Measurements from ENCODE around the gene FBXL4. TPM values are rescaled to one million over a fixed set of nuclear protein-coding genes. Genes with fewer than 3 reads are reported as not detected.
"Not testable (repeated sequence)": the region's sequence is repeated elsewhere in the genome, so short reads cannot be mapped to it uniquely, and the experiment has no call there.

FBXL4 gene
- total RNA-seq, 1 experiment from 2014 or later, result 4.7 TPM

DNA sequence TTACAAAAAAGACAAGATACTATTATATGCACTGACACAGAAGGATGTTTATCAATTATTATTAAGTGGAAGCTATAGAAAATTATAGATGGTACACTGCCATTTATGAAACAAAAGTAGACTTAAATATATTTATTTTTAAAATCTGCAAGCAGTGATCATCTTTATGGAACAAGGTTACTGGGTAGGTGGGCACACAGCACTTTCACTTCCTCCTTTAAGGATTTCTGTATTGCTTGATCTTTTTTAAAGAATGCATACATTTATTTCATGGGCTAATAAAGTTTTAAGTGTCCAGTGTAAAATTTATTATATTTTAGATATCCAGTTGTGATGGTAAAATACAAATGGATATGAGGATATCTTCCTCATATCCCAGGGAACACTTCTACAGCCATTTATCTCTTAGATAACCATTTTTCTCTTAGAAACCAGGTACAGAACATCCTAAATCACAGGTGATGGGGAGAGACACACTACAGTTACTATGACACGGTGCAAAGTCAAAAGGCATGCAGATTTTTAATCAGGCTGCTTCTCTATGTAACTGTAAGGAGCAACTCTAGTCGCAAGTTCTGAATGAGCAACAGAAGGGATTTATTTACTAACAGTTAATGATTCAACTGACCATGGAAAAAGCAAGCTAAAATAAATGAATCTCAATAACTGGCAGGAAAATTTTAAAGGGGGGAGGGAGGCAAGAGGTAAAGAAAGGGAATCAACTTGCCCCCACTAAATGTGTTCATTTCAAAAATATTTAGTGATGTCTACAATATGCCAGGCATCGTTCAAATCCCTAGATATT is 2.2 kb downstream of the FBXL4 start:
- peak; percentile 16 for DNase-seq (ENCODE audit: low spot score)

DNA sequence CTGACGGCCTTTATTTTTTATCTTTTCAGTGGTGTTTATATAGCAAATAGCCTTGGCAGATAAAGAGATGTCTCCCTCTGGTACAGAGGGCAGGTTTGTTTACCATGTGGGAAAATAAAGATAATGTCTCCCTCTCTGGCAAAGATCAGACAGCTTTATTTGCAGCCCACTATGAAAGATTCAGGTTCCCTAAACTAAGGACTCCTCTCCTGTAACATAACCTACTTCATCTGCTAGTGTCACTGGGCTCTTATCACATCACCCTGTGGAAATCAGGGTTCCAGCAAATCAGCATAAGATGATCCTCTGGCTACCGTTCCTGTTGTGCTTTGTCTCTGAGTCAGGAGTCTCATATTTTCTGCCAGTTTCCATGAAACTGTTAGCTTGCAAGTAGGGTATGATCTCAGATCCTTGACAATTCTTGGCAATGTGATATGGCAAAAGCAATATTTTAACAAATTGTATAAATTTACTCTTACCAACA is 3.1 kb downstream of the FBXL4 start:
- peak; percentile 24 for DNase-seq (ENCODE audit: low spot score)

DNA sequence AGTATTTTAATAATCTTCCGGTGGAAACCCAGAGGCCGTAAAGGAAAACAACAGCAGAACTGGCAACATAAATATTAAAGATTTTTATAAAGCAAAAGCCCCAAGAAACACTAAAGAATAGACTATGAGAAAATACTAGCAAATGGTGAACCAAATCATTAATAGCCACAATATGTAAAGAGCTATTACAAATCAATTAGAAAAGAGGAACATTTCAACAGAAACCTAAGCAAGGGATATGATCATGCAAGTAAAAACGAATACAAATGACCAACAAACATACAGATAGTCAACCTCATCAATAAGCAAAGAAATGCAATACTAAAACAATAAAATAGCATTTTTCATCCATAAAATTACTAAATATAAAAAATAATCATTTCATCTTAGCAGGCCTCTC is 3.6 kb downstream of the FBXL4 start:
- DNase-seq (ENCODE audit: low spot score), result no peak

DNA sequence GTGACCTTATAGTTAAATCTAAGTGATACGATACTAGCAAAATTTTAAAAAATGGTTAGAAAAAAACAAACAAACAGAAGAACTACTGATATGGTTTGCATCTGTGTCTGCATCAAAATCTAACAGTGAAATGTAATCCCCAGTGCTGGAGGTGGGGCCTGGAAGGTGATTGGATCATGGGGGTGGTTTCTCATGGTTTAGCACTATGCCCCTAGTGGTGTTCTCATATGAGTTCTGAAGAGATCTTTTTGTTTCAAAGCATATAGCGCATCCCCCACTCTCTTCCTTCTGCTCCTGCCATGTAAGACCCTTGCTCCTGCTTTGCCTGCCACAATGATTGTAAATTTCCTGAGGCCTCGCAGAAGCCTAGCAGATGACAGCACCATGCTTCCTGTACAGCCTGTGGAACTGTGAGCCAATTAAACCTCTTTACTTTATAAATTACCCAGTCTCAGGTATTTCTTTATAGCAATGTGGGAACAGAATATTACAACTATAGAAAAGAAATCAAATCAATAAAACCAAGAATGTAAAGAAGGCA is 5.4 kb downstream of the FBXL4 start:
- DNase-seq (ENCODE audit: low spot score), result no peak

DNA sequence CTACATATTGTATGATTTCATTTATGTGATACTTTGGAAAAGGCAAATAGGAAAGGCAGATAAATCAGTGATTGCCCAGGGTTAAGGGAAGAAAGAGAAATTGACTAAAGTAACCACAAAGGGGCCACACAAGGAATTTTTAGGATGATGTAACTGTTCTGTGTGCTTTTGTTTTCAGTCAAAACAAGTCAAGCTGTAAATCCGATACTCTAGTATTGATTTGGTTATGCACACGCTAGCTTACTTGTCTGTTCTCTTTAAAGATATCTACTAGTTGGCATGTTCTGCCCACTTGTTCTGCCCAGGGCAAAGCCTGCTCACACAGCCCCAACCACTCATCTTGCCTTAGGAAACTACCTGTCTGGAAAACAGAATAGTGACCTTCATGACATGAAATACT is 6.4 kb downstream of the FBXL4 start:
- no peak for DNase-seq (ENCODE audit: low spot score)

DNA sequence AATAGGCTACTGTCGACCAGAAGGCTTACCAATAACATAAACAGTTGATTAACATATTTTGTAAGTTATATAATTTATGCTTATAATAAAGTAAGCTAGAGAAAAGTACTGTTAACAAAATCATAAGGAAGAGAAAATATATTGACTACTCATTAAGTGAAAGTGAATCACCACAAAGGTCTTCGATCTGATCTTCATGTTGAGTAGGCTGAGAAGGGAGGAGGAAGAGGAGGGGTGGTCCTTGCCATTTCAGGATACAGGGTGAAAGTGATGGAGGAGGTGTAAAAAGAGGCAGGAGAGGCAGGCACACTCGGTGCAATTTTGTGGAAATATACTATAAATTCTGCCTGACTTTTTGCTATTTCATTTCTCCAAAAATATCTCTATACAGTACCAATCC is 10.4 kb downstream of the FBXL4 start:
- DNase-seq (ENCODE audit: low spot score), result no peak

DNA sequence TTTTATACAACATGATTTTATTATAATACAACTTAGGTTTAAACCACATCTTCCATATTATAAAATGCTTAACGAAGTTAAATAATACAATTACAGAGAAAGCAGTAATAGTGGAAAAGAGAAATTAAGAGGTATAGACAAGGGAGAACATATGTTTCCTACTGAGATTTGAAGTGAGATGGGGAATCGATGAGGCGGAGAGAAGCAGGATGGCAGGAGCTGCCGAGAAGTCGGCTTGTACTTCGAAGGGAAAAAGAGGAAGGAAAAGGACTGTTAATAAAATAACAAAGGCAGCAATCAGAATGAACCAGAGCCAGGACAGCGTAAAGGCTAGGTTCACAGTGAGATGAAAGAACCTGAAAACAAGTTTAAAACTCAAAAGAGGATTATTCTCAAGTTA is 15.4 kb downstream of the FBXL4 start:
- DNase-seq (ENCODE audit: low spot score), result no peak

DNA sequence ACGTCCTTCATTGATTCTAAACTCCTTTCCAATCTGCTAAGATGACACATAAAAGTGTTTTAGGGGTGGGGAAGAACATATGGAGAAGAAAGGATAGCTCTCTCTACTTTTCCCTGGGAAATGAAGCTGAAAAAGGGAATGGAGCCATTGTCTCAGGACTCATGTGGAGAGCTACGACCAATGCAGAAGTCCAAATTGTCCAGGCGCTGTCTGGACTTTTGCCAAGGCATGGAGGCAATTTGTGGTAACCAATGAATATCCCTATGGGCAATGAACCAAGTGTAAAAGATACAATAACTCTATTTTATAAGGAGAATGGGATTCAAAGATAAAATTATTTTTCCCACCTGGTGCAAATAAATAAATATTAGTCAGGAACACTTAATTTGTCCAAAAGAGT is 16.1 kb downstream of the FBXL4 start:
- no peak for DNase-seq (ENCODE audit: low spot score)

DNA sequence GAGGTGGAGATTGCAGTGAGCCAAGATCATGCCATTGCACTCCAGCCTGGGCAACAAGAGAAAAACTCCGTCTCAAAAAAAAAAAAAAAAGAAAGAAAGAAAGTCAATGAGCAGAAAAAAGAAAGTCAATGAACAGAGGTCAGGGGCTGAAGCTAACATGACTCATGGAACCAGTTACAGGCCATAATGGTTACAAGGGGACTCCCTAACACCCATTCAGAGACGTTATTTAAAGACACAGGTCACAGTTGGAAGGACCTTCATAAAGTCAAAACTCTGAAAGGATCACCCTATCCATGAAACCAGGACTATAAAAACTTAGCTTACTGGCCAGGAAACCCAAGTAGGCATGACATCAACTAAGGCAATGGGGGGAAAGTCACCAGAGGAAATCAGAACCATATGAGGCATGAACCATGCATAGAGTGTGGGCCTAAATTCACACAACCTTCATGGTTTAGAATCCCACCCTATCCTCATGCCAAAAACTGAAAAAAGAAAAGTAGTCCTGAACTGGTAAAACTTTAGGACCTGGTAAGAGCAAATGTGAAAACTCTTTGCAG is 18.2 kb downstream of the FBXL4 start:
- DNase-seq (ENCODE audit: low spot score), result no peak

DNA sequence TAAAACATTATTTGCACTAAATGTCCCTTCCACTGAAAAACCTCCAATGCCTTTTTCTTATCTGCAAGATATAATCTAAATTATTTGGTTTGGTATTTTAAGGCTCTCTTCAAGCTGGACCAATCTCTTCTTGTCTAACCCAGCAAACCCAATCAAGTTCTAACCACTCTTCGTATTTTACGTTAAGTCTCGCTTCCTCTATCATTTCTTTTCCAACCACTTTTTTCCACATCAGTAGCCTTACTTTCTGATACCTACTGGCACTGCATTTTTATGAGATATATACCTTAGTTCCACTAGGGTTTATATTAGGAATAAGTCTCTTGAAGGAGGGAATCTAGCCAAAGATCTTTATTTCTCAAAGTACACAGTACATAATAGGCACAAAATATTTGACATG is 19.1 kb downstream of the FBXL4 start:
- no peak for DNase-seq (ENCODE audit: low spot score)

DNA sequence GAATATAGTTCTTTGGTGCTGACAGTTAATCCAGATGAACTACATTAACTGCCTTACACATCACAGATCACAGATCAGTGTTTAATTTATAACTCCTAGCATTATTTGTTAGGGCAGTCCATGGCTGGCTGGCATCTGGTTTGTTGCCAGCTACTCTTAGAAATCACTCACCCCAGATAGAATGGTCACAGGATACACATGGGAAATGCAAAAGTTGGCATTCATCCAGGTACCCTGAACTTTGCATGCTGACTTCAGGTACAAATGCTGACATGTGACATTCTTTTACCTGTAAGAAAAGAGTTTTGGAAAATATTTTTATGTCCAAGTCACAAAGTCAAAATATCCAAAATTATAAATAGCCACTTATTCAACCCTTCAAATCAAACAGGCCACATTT is 20.2 kb downstream of the FBXL4 start:
- DNase-seq (ENCODE audit: low spot score), result peak; percentile 22

DNA sequence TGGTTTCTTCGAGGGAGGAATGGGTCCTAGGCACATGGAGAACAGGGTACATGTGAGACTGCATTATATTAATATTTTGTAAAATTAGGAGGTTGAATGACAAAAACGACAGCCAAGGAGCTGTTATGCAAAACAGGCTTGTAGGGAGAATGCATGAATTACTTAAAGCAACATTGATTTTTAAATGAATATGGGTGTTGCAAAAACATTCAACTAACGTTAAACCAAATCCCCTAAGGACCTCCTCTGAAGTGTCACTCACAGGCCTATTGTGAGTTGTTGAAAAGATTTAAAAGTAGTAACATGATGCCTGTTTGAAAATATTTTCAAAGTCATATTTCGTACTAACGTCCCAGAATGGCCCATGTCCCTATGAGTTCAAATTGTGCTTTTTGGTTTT is 21.9 kb downstream of the FBXL4 start:
- DNase-seq (ENCODE audit: low spot score), result no peak

DNA sequence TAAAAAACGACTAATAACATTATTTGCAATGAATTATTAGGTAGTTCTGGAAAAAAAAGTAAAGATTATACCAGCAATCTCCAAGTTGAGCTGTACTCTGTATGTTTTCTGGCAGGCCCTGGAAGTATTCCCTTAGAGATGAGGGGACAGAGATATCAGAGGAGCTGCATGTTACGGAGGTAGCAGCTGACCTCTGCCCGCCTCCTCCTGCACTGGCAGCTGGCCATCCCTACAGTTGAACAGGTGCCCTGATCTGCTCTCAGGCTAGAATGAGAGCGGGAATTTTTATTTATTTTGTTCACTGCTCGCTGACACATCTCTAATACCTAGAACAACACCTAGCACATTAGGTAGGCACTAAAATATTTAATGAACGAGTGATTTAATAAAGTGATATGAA is 23.1 kb downstream of the FBXL4 start:
- DNase-seq (ENCODE audit: low spot score), result peak; percentile 7

DNA sequence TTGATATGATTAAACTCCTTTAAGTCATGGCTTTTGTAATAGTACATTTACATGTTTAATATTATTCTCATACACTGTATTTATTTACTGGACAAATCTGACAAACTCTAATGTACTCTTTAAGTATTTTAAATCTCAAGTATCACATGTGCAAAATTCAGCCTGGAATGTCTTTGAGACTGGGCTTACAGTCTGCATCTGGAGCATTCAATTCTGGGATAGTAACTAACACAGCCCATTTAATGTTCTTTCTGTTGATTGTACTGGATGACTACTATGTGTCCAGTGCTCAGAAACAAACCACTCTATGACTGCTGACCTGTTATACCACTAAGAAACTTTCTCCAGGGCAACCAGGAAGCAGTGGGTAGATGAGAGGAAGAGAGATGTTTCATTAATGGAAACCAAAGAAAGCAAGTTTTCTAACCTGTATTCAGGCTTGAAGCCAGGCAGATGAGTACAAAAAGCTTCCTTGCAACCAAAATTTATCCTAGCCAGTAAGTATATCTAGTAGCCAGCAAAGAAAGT is 26.8 kb downstream of the FBXL4 start:
- DNase-seq (ENCODE audit: low spot score), result no peak

DNA sequence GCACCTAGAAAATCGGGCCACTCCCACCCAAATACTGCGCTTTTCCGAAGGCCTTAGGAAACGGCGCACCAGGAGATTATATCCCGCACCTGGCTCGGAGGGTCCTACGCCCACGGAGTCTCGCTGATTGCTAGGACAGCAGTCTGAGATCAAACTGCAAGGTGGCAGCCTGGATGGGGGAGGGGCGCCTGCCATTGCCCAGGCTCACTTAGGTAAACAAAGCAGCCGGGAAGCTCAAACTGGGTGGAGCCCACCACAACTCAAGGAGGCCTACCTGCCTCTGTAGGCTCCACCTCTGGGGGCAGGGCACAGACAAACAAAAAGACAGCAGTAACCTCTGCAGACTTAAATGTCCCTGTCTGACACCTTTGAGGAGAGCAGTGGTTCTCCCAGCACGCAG is 36.8 kb downstream of the FBXL4 start:
- not testable (repeated sequence) for DNase-seq (ENCODE audit: low spot score)

DNA sequence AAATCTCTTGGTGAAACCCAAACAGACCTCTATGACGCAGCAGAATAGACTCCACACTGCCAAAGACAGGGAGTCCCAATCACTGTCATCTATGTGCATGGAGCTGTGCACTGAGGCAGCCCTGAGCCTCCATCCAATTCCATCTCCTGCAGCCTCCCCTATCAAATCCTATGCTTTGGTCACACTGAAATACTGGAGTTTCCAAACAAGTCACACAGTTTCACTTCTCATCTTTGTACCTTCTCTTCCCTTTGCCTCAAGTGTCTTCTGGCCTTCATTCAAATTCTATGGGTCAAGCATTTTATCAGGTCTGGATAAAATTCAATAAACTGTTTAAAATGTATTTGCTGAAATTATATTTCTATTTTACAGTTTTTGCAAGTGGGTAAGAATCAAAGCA is 38.5 kb downstream of the FBXL4 start:
- no peak for DNase-seq (ENCODE audit: low spot score)

DNA sequence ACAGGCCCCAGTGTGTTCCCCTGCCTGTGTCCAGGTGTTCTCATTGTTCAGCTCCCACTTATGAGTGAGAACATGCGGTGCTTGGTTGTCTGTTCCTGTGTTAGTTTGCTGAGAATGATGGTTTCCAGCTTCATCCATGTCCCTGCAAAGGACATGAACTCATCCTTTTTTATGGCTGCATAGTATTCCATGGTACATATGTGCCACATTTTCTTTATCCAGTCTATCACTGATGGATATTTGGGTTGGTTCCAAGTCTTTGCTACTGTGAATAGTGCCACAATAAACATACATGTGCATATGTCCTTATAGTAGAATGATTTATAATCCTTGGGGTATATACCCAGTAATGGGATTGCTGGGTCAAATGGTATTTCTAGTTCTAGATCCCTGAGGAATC is 41.4 kb downstream of the FBXL4 start:
- DNase-seq (ENCODE audit: low spot score), result not testable (repeated sequence)

DNA sequence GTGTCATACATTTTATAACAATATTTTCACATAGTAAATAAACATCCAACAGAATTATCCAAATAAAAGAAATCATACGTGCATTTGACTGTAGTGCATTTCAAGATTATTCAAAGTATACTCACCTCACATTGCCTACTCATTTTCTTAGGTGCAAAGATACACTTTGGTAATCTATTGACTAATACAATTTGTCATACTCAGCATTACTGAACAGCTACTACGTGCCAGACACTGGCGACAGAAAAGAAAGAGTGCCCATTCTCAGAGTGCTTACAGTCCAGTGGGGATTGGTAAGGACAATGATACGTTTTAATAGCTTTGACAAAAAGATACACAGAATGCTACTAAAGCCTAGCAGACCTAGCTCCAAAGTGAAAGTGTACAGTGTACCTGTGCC is 42.0 kb downstream of the FBXL4 start:
- no peak for DNase-seq (ENCODE audit: low spot score)

DNA sequence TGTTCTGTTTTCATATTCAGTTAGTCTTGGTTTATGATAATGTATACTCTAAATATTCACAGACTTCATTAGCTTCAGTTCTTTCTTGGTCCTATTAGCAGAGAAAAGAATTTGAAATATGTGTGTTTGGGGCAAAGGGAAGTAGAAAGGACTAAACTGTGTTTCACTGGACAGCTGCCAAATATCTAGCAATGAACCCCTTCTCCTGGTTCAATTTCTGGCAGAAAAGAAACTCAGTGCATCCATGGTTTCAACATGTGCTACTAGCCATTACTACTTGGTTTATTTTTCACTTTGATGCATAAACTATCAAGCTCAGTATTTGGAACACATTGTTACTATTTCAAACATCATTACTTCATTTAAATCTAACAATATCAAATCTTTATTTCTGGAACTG is 43.6 kb downstream of the FBXL4 start:
- DNase-seq (ENCODE audit: low spot score), result no peak

DNA sequence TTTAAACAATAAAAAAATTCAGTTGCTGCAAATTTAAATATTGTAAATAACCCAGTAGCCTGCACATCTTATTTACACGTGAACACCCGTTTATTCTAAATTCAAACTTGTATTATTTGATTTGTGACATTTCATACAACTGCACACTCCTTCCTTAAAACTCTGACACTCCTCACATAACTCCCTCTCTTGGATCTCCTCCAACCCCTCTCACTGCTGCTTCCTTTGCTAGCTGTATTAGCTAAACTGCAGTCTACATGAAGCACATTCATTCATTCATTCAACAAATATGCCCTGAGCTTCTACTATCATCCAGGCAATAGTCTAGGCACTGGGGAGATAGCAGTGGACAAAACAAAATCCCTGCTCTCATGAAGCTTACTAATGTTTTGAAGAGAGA is 47.0 kb downstream of the FBXL4 start:
- DNase-seq (ENCODE audit: low spot score), result no peak

DNA sequence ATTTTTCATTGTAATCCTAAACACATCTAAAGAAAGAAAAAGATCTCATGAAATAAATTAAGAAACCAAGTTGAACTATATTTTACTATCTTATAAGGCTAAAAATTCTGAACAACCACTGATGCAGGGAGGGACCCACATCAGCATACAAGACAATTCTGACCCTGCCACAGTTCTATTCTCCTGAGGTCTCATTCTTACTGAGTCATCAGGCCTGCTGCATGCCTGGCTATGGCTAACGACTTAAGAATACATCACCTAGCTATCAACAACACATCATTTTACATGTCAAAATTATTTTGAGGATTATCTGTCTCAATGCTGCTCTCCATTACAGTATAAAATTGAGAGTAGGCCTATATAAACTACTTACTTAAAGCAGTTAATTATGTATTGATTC is 52.9 kb downstream of the FBXL4 start:
- no peak for DNase-seq (ENCODE audit: low spot score)

DNA sequence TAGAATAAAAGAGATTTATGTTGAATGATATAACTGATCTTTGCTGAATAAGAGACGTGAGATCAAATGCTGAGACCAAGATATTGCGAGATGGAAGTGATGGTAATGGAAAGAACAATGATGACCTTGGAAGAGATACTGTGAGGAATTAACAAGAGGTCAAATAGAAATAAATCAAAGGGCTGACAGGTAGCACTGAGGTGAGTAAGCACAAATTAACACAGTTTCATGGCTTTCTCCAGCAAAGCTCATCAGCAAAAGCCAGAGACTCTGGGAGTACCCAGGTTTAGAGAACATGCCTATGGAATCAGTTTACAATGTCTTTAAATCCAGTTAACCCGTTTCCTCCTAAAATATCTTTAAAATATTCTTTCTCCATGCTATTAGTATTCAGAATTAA is 60.1 kb downstream of the FBXL4 start:
- DNase-seq (ENCODE audit: low spot score), result no peak

DNA sequence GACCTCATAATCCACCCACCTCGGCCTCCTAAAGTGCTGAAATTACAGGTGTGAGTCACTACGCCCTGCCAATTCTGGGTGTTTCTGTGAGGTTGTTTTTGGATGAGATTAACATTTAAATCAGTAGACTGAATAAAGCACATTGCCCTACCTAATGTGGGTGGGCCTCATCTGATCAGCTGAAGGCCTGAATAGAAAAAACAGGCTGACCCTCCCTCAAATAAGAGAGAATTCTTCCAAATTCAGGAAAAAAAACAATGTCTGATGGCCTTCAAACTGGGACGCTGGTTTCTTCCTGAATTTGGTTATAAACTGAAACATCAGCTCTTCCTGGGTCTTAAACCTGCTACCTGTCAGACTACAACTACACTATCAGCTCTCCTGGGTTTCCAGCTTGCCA is 62.4 kb downstream of the FBXL4 start:
- no peak for DNase-seq (ENCODE audit: low spot score)
